Measurements from ENCODE around the gene IFI30. TPM values are rescaled to one million over a fixed set of nuclear protein-coding genes. Genes with fewer than 3 reads are reported as not detected.
A peak's percentile ranks its signal among the peaks of the same experiment; 100 is the strongest.

The IFI30 gene
- polyA plus RNA-seq, 3 donors: 3,608 to 6,022 (median 4,550) TPM

DNA sequence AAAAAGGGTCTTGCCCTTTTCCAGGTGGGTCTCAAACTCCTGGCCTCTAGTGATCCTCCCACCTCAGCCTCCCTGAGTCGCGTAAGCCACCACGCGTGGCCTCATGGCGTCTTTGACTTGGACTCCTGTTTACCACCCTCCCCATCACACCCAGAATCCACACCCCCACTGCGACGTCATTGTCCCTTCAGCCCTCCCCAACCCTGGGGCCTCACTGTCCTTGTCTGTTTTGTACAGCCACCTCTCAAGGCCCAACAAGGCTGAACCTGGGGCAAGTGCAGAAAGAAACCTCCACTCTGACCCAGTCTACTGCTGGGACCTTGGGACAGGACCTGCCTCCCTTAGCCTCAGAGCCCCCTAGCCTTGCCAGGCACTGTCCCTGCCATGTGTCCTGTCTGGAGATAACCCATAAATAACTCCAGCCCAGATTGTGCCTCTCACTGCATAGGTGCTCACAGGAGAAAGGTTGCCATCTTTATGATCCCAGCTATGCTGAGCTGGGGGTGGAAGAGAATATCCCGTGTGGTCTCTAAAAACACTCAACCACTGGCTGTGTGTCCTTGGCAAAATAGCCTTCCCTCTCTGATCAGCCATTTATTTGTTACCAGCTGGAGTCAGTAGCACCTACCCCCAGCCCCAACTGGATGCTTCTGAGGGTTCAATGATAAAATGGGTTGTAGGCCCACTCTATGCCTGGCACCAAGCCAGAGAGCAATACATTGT, 1.8 kb upstream of the IFI30 start:
- Histone ChIP-seq H3K27me3 (ENCODE audit: control insufficient read depth in 2 of 2, insufficient read depth in 2 of 2, low read length in 2 of 2) (no peaks in the 10 kb centered on the region), H3K4me3 (replicated peaks in 1 of 3; ENCODE audit: low read depth in 2 of 3, low read length in 3 of 3) (peak overlapping the region in 1 of 3 experiments; percentile 100), H3K36me3 (replicated peaks in 1 of 2; ENCODE audit: control insufficient read depth in 1 of 2, insufficient read depth in 2 of 2, low read length in 2 of 2) (peaks cover 24 to 30% of the 10 kb centered on the region in 2 donors), H3K4me1 (ENCODE audit: control insufficient read depth in 1 of 2, insufficient read depth in 2 of 2, low read length in 2 of 2) (peaks cover 75 to 82% of the 10 kb centered on the region in 2 donors), H3K9me3 (replicated peaks in 1 of 2; ENCODE audit: control insufficient read depth in 1 of 2, insufficient read depth in 1 of 2, low read length in 2 of 2) (no peaks in the 10 kb centered on the region), H3K4me2 (replicated peaks; ENCODE audit: extremely low read depth, low read length, poor library complexity, severe bottlenecking) (peak overlapping the region; percentile 70), H4K20me1 (ENCODE audit: insufficient read depth, low read length) (peaks cover 34% of the 10 kb centered on the region), H3K9ac (ENCODE audit: insufficient read depth, low read length, poor library complexity, severe bottlenecking) (peak overlapping the region; percentile 96), H2AFZ (ENCODE audit: insufficient read depth, low read depth, low read length, poor library complexity, severe bottlenecking) (no peak overlapping the region), H3K27ac (ENCODE audit: low read depth in 1 of 2, low read length in 2 of 2) (peak overlapping the region; percentile 99), H3K79me2 (ENCODE audit: insufficient read depth, low read length) (peaks cover 57% of the 10 kb centered on the region)
- Mint-ChIP-seq H3K27me3 (ENCODE audit: low read depth in 3 of 3) (no peaks in the 10 kb centered on the region), H3K27ac (peak overlapping the region; percentile 100), H3K36me3 (peaks cover 31 to 45% of the 10 kb centered on the region in 2 donors), H3K4me3 (peak overlapping the region; percentile 73 to 81), H3K9me3 (peaks cover 0 to 2% (median 0%) of the 10 kb centered on the region in 7 donors), H3K4me1 (peaks cover 67% of the 10 kb centered on the region)
- peak; percentile 33 to 62 (median 45) for DNase-seq
- WGBS (ENCODE audit: insufficient coverage): 82% methylated on average over 7 of the region's 8 CpGs
- TF ChIP-seq, protein P1, sequence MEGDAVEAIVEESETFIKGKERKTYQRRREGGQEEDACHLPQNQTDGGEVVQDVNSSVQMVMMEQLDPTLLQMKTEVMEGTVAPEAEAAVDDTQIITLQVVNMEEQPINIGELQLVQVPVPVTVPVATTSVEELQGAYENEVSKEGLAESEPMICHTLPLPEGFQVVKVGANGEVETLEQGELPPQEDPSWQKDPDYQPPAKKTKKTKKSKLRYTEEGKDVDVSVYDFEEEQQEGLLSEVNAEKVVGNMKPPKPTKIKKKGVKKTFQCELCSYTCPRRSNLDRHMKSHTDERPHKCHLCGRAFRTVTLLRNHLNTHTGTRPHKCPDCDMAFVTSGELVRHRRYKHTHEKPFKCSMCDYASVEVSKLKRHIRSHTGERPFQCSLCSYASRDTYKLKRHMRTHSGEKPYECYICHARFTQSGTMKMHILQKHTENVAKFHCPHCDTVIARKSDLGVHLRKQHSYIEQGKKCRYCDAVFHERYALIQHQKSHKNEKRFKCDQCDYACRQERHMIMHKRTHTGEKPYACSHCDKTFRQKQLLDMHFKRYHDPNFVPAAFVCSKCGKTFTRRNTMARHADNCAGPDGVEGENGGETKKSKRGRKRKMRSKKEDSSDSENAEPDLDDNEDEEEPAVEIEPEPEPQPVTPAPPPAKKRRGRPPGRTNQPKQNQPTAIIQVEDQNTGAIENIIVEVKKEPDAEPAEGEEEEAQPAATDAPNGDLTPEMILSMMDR (IDR thresholded peaks at IDR 0.05): no peak
- intact Hi-C loops (cut with micrococcal nuclease): loop anchor here in 1 of 2 donors (5.0 kb wide), 1 partner anchor 221 kb away; no protein-coding TSS in a partner anchor

DNA sequence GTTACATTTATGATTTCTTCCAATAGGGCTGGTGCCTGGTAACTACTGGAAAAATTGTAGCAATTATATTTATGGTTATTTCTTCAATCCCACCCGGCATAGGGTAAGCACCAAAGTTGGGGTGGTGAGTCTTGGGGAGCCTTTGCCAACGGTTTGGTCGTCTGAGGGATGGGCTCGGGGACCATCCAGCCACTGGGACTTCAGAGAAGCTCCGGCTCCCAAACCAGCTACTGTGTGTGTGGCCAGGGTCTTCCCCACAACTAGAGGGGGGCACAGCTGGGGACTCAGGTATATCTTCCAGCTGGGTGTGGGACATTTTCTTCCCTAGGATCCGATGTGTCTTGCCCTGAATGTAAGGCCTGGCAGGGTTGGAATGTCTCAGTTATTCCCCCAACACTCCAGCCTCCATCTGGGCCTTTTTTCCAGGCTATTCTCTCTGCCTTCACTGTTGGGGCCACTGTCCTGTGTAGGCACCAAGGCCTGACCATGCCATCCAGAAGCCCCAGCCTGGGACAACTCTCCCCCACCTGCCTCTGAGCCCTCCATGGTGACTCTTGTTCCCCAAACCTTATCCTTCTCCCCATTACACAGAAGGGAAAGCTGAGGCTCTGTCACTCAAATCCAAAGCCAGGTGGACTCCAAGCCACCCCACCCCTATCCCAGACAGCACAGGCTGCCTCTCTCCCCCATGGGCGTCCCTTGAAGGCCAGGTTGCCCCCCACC, 1.1 kb upstream of the IFI30 start:
- TF ChIP-seq, protein P1 (IDR thresholded peaks at IDR 0.05): no peak
- H3K4me1 Mint-ChIP-seq: peaks cover 74% of the 10 kb centered on the region
- peak overlapping the region in 1 of 3 experiments; percentile 100 for H3K4me3 ChIP-seq (replicated peaks in 1 of 3; ENCODE audit: low read depth in 2 of 3, low read length in 3 of 3)
- intact Hi-C loops (cut with micrococcal nuclease): loop anchor here in 1 of 2 donors (5.0 kb wide), 1 partner anchor 220 kb away; no protein-coding TSS in a partner anchor
- peak overlapping the region; percentile 93 for H3K4me2 ChIP-seq (replicated peaks; ENCODE audit: extremely low read depth, low read length, poor library complexity, severe bottlenecking)
- peak overlapping the region; percentile 96 for H3K9ac ChIP-seq (ENCODE audit: insufficient read depth, low read length, poor library complexity, severe bottlenecking)
- H3K27ac ChIP-seq (ENCODE audit: low read depth in 1 of 2, low read length in 2 of 2): peak overlapping the region; percentile 99
- H3K36me3 ChIP-seq (replicated peaks in 1 of 2; ENCODE audit: control insufficient read depth in 1 of 2, insufficient read depth in 2 of 2, low read length in 2 of 2): peaks cover 26 to 32% of the 10 kb centered on the region in 2 donors
- no peaks in the 10 kb centered on the region for H3K27me3 ChIP-seq (ENCODE audit: control insufficient read depth in 2 of 2, insufficient read depth in 2 of 2, low read length in 2 of 2)
- H2AFZ ChIP-seq (ENCODE audit: insufficient read depth, low read depth, low read length, poor library complexity, severe bottlenecking): no peak overlapping the region
- H3K4me3 Mint-ChIP-seq: peak overlapping the region; percentile 46 to 98
- H3K4me1 ChIP-seq (ENCODE audit: control insufficient read depth in 1 of 2, insufficient read depth in 2 of 2, low read length in 2 of 2): peaks cover 83 to 88% of the 10 kb centered on the region in 2 donors
- peaks cover 0 to 2% (median 0%) of the 10 kb centered on the region in 7 donors for H3K9me3 Mint-ChIP-seq
- H3K27ac Mint-ChIP-seq: peak overlapping the region; percentile 100
- peaks cover 64% of the 10 kb centered on the region for H3K79me2 ChIP-seq (ENCODE audit: insufficient read depth, low read length)
- no CpG with 5 or more reads among the region's 7 CpGs for WGBS (ENCODE audit: insufficient coverage)
- peaks cover 41% of the 10 kb centered on the region for H4K20me1 ChIP-seq (ENCODE audit: insufficient read depth, low read length)
- H3K36me3 Mint-ChIP-seq: peaks cover 31 to 45% of the 10 kb centered on the region in 2 donors
- no peak for DNase-seq
- H3K9me3 ChIP-seq (replicated peaks in 1 of 2; ENCODE audit: control insufficient read depth in 1 of 2, insufficient read depth in 1 of 2, low read length in 2 of 2): no peaks in the 10 kb centered on the region
- no peaks in the 10 kb centered on the region for H3K27me3 Mint-ChIP-seq (ENCODE audit: low read depth in 3 of 3)

Data from CD14-positive monocyte (primary cell).